Ramos (cell line): ENCODE results near the gene ZCCHC14.
"Not testable (repeated sequence)": the region's sequence is repeated elsewhere in the genome, so short reads cannot be mapped to it uniquely, and the experiment has no call there.

Experiments used
- in situ Hi-C: fragments of 300-500 bp; cut with MboI; formaldehyde crosslinking; loops from one replicate; pipeline ENCODE4 v1.14.3; 2022; ENCODE audit warnings: low sequenced_read_pairs; ENCODE audit not compliant: unreplicated experiment

Gene ZCCHC14

DNA sequence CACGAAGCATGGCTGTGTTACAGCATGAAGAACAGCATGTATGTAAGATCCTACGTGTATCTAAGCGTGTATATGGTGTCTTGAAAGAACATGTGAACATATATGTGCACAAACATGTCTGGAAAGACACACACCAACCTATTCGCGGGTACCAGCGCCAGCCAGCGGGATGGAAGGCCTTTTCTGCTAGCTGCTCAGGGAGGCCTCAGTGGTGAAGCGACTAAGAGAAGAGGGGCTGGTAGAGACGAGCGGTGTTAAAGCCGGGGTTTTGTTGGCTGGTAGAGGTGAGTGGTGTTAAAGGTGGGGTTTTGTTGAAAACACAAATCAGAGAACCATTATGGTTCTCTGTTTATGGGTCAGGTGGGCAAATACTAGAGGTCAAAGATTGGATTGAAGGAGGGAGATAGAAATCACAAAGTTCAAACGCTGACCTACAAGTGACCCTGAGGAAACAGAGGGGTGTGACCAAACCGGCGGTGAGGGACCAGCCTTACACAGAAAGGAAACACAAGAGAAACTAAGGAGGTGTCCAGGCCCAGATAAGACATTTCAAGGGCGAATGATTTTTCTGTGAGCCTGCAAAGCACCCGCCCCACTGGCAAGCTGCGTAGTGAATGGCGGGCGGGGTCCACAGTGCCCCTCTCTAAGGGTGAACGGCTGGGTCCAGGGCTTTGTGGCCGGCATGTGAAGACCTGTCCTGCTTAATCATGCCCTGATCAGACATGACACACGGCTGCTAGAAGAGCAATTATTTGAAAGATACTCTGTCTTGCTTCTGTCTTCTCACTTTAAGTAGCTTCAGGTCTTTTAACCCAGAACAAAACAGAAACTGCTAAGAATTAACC is 8.1 kb downstream of the ZCCHC14 start:
- in situ Hi-C loops, result no loop called here

DNA sequence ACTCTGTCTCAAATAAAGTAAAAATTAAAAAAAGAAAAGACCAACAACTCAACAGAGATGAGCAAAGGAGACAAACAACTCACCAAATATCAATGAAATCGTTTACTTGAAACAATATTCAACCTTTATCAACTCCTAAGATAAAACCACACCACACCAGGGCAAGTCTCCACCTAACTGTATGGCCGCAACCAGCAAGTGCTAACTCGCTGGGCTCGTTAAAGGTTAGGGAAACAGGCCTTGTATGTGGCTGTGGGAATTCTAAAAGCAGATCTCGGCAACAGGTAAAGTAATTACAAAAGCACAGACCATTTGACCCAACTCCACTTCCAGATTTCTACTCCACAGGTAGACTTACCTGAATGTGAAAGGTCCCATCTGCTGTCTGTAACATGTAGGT is 9.3 kb downstream of the ZCCHC14 start:
- in situ Hi-C loops, result no loop called here

DNA sequence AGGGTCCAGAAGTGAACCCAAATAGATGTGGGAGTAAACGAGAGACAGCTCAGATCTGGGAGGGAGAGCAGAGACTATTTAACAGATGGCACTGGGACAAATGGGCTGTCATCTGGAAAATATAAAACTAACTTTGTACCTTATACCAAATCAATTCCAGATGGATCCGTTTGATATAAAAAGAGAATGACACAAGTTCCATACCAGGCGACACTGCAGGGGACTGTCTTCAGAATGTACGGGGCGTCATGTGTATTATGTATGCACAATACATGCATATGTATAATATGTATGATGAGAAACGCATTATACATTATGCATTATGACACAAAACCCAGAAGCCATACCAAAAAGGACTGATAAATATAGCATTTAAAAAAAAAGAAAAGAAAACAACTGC is 10.2 kb downstream of the ZCCHC14 start:
- in situ Hi-C loops, result not testable (repeated sequence)

DNA sequence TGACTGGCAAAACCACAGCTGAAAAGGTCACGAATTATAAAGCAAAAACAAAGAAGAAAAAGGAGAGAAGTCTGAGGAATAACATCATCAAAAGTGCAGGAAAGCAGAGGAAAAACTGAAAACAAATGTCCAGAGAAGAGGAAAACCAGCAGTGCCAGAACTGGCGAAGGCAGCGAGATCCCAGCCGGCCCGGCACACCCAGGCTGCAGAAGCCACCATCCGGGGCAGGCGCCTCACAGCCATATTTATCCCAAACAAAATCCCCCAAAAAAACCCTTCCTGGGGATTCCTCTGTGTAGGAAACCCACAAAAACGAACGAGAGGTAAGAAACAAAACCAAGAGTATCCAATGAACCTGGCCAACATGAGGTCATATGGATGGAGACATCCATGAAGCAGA is 10.6 kb downstream of the ZCCHC14 start:
- in situ Hi-C loops, result no loop called here

DNA sequence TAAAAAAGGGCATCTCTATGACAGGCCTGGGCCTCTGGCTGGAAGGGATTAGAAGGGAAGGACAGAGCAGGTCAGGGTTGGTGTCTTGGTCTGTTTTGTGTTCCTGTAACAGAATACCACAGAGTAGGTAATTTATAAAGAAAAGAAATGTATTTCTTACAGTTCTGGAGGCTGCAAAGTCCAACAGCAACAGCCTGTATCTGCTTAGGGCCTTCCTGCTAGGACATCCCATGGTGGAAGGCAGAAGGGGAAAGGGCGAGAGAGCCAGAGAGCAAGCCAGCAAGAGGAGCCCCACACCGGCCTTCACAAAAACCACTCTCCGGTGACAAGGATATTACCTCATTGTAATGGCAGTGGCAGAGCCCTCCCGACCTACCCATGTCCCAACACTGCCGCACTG is 11.1 kb downstream of the ZCCHC14 start:
- in situ Hi-C loops, result not testable (repeated sequence)

DNA sequence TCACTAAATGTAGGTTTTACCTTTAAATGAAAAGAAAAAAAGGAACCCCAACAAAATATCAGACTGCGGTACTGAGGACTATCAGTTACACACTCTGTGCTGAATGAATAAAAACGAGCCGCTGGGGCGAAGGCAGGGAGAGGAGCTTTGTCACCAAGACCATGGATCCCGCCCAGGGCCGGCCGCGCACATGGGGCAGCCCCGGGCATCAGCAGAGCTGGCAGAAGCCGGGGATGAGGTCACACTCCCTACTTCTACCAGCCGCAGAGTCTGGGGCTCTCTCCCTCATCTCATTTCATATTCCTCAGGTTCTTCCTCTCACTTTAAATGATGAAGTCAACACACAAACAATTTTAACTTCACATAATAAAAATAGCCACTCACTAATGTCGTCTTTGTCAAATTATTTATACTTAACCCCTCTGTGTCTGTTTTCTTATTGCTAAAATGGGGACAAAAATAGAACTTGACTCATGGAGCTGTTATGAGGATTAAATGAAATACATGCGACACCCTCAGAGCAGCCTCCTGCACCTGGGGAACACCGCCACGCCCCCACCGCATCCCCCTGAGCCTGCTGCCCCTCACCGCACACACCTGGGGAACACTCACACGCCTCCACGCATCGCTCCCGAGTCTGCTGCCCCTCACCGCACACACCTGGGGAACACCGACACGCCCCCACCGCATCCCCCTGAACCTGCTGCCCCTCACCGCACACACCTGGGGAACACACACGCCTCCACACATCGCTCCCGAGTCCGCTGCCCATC is 15.4 kb downstream of the ZCCHC14 start:
- in situ Hi-C loops, result not testable (repeated sequence)

DNA sequence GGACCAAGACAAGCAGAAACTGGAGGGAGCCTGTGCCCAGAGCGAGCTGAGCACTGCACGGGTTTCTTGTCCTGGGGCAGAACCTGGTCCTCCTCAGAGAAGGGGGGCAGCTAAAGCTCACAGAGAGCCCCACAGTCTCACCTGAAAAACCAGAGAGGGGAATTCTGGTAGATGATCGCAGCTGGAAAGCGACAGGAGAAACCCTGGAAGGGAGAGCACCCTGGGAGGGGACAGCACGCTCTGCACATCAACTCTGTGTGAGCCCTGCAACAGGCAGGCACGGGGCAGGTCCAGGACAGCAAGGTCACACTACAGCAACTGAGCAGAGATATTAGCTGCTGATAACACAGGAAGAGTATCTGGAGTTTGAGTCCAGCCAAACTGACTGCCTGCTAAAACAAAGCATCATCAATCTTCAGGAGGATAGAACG is 18.2 kb downstream of the ZCCHC14 start:
- in situ Hi-C loops, result no loop called here

DNA sequence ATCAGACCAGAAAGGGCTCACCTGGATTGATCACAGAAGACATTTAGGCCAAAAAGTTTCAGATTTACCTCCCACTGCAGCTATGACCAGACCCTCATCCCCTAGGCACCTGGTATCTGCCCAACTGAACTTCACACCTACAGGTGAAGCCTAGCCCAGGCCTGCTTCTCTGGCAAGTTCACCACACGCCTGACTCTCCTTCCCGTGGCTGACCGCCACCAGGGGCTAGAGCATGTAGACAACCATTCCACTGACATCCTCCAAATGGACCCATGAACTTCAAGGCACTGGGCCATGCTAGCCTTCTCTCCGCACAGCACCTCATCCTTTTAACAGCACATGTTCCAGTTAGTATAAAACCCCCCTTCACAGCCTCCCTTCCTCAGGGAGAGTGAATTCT is 18.8 kb downstream of the ZCCHC14 start:
- in situ Hi-C loops, result no loop called here

DNA sequence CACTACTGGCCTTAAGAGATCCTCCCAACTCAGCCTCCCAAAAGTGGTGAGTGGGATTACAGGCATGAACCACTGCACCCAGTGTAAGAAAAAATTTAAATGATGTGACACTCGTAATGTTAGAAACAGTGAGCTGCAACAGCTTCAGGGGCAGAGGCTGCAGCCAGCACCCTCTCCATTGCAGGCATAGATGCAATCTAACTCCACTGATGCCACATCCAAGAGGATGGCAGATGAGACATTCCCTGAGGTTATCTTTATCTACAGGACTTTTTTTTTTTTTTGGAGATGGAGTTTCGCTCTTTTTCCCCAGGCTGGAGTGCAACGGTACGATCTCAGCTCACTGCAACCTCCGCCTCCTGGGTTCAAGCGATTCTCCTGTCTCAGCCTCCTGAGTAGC is 19.9 kb downstream of the ZCCHC14 start:
- in situ Hi-C loops, result no loop called here

DNA sequence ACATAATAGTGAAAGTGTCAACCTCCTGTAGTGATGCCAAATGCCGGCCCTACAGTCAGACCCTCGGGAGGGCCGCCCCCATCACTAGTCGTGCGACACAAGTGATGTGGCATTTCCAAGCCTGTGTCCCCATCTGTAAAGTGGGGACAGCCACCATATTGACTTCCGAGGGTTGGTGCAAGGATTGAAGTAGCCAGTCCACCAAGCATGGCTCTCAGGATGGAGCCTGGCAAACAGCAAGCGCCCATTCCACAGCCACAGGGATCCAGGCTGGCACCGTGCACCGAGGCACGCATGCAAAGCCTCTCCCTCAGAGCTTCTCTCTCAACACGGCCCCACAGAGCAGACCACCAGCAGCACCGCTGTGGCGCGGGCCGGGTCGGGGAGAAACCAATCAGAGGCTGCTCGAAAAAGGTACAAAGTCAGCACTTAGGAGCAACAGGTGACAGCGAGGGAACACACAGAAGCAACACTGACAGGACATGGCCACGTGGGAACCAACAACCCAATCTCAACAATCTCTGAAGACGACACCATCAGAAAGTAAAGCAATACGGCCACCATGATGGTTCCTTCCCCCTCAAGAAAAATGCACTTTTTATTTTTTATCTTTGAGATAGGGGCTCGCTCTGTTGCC is 20.6 kb downstream of the ZCCHC14 start:
- in situ Hi-C loops, result no loop called here

DNA sequence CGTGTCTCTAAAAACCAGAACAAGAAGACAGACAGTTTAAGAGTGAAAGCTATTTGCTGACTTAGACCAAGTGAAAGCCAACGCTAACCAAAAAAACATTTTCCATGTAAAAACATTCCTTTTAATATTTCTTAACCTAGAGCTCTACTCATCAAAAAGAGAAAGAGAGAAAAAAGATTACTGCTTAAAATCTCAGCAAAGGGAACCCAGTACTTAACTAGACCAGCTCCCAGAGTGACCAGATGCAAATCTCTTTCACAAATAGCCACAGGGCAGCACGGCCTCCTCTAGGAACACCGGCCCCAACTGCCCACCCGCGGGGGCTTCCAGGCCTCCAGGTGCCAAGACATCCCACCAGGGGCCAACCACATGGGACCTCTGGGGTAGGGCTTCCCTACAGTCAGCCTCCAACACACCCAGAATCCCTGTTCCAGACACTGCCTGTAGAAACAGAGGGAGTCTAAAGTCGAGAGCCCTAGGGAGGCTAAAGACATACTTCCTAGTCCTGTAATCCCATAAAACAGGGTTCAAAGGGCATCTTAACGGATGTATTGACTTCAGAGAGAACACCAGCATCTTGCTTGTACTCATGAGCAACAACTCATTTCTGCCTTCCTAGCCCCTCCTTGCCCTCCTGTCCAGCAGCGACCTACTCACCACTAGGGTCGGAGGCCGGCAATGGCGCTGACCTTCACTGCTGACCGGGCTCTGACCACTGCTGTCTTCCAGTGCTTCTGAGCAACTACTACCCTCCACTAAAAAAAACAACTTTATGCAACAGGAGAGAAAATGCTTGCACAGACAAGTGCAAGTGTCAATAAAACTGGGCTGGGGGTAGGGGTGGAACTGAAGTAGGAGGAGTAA is 21.3 kb downstream of the ZCCHC14 start:
- in situ Hi-C loops, result no loop called here

DNA sequence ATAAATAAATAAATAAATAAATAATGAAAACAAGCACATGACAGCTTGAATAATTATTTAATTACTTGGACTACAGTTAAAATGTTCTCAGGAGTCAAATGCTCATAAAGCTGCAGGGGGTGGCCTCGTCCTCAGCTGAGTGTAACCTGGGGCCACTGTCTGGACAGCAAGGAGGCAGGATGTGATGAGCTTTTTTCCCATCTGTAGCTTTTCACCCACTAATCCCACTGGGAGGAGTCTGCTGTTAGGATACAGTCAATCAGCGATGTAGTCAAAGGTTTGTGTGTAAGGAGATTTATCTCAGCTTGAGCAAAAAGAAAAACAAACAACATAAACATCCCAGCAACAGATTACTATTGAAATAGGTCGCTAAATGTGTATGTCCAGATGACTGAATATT is 22.5 kb downstream of the ZCCHC14 start:
- in situ Hi-C loops, result no loop called here

DNA sequence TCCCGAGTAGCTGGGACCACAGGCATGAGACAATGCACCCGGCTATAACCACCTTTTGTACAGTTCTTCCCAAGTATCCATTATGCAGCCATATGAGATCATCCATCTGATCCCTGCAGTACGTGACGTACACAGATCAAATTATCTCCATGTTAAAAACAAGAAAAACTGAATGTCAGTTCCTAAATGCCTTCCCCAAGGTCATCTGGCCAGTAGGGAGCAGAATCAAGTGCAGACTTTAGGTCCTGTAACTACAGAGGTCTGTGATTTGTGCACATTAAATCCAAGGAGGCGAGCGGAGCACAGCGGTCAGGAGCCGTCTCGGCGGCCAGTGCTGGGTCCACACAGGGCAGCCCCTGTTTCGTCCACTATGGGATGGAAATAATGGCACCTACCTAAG is 23.7 kb downstream of the ZCCHC14 start:
- in situ Hi-C loops, result no loop called here

DNA sequence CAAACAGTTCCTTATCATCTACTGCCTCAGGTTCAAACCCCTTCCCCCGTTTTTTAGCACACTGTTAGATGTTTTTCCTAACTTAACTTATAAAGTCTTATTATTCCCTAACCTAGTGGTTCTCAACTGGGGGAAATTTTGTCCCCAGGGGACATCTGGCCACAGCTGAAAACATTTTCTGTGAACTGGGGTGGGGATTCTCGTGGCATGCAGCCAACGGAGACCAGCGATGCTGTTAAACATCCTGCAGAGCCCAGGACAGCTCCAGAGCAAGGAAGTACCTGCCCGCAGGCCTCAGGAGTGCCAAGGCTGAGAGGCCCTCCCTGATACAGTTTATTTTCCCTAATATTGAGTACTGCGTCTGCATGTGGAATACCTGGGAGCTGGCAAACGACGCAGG is 24.3 kb downstream of the ZCCHC14 start:
- in situ Hi-C loops, result no loop called here

DNA sequence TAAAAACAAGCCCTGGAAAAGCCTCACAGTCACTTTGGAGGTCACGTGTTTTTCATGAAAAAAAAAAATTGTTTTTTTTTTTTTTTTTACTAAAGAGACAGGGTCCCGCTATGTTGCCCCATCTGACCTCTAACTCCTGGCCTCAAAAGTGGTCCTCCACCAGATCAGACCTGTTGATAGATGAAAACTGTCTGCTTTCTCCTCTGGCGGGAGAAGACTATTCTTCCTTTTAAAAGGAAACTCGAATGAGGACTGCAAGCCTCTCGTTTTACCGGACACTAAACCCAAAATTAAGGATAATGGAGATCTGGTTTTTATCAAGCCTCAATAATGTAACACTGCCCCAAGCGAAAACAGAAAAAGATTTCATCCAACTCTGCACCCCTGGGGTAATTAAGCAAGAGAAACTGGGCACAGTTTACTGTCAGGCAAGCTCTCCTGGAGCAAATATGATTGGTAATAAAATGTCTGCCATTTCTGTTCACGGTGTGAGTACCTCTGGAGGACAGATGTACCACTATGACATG is 25.8 kb downstream of the ZCCHC14 start:
- in situ Hi-C loops, result no loop called here

DNA sequence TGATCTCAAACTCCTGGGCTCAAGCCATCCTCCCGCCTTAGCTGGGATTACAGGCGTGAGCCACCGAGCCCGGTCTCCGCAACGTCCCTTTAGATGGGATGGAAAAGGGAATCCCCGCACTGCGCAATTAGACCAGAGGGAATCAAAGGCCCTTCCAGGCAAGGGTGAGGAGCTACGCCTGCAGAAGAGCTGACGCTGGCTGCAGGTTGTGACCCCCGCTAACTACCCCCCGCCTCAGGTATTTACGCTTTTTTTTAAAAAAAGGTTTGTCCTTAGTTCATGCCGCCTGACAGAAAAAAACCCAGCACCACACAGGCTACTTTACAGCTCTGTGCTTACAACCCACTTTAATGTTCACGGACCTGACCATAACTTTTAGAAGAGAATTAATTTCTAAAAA is 26.9 kb downstream of the ZCCHC14 start:
- in situ Hi-C loops, result no loop called here

DNA sequence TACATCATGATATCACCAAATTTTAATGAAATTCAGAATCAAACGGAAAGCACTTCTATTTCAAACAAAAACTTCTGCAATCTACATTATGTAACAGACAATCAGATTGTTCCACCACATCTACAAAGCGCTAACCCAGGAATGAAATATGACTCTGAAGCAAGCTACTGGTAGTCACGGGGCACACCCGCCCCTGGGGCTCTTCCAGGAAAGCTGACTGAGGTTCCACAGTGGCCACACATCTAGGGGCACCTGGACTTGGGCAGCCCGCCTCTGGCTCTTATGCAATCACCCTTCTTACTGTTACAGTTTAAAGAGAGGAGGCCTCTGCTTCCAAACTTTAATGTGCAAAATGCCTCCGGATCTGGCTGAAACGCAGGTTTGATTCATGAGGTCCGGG is 27.5 kb downstream of the ZCCHC14 start:
- in situ Hi-C loops, result no loop called here

DNA sequence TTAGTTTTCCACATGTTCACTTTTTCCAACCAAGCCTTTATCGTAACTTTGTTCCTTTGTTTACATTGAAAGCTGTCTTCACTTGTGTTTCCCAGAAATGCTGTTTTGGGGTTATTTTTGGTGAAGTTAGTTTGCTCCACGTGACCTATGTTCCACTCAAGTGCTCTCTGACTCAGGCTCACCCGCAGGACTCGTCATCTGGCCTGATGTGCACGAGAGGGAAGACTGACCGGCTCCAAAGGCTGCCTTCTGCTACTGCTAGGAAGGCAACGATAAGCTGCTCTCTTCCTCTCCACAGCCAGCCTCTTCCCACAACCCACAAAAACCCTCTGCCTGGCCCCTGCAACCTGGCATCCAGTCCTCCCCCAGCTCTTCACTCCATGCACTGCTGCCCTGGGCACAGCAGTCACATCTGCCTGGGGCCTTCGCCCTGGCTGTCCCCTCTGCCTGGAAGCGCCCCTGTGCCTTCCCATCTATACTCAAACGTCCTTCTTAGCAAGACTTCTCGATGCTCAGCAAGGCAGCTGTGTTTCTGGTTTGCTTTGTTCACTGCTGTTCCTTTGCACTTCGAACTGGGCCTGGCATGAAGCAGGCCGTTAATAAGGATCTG is 28.0 kb downstream of the ZCCHC14 start:
- in situ Hi-C loops, result no loop called here
